GM12892 (cell line): ENCODE measurements around the gene REEP1.

Experiments used
- POLR2A ChIP-seq: IDR thresholded peaks from 2 replicates; pipeline ENCODE4 v1.6.1; 2011; ENCODE audit warnings: low read depth, low read length, control low read depth
- POLR2AphosphoS5 ChIP-seq: IDR thresholded peaks from 2 replicates; pipeline ENCODE4 v1.6.1; 2011; ENCODE audit warnings: low read depth, low read length, control low read depth

DNA sequence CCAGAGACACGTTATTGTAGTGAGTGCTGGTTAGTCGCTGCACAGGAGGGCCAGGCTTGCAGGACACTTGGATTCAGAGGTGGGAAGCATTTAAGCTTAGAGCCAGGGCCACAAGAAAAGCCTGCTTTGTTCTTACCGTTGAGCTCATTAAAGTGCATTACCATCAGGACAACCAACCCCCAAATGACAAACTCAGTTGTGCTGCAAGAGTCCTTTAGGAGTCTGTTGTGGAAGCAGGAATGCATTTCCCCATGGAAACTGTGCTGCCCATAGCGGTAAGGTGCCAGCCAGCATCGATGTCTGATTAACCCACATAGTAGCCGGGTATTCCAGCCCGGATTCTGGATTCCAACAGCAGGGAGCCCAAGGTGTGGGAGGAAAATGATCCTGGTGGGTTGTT, 23.4 kb upstream of the REEP1 start:
- TF ChIP-seq POLR2A (no peak), POLR2AphosphoS5 (no peak)
